ENCODE measurements around the gene RAI1.

GRCh38 chr17:17712268-17712924 lies 31.1 kb downstream of the RAI1 start:
- TF ChIP-seq CTCF (IDR thresholded peaks at IDR 0.05) (no peak), POLR2A (IDR thresholded peaks at IDR 0.05) (no peak)

Measured in lower leg skin (tissue), 3 donors.